Smooth muscle cell of the pulmonary artery (primary cell): Measurements from ENCODE around the gene TPBGL. TPM values are rescaled to one million over a fixed set of nuclear protein-coding genes. Genes with fewer than 3 reads are reported as not detected.

Experiments used
- total RNA-seq: library from RNA; depleted of rRNA; stranded (reverse); fragments of >200 nt; gene quantifications from 2 replicates; pipeline ENCODE4 v1.2.3, GENCODE V29; 2014

The TPBGL gene
- total RNA-seq: under 0.01 TPM in 1 of 2 replicates, not detected in the other

DNA sequence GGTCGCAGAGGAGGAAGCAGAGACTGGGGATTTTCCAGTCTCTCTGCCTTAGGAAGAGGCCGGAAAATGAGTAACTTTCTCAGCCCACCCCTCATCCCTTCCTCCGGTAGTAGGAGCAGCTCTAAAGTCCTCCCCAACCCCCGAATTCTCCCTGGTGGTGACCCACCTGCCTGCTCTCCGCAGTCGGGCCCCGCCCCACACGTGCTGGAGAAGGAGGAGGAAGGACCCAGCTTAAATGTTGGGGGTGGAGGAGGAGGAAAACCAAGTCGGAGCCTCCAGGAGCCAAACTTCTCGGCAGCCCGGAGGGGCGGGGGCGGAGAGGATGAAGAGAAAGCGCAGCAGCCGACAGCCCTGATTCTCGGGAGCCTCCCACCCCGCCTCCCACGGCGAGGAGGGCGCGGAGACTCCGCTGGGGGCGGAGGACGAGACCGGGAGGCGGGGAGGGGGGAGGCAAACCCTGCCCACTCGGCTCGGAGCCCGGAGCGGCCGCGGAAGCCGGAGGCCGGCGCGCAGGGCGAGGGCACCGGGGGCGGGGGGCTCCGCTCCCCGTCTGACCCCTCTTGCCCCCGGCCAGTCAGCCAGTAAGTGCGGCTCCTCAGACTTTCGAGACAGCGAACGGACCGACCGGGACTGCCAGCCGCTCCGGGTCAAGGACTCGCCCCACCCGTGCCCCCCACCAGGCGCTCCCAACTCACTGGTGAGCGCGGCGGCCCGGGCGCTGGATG is at the start of gene TPBGL:
TPBGL (plus strand) TSS at position 464 of the 725 bp plus-strand sequence. CDS start 276 bp downstream, outside the sequence.

Other genes starting within 250 kb of the TPBGL start
- gene OR2AT4, start 143.9 kb upstream of the TPBGL start, total RNA-seq: not detected in 2 replicates
- 0.03 TPM in 1 of 2 replicates, not detected in the other for gene SLCO2B1, start 89.7 kb upstream of the TPBGL start, total RNA-seq
- 5.9 and 14.5 TPM in 2 replicates for gene ARRB1, start 110.9 kb downstream of the TPBGL start, total RNA-seq
- gene RPS3, start 158.7 kb downstream of the TPBGL start, total RNA-seq: 1,080 and 1,268 TPM in 2 replicates
- 3.6 and 4.6 TPM in 2 replicates for gene KLHL35, start 192.4 kb downstream of the TPBGL start, total RNA-seq